GM23338 (cell line): ENCODE results near the gene RASL10B. TPM values are rescaled to one million over a fixed set of nuclear protein-coding genes. Genes with fewer than 3 reads are reported as not detected.

Experiments
- CREB1 ChIP-seq: fragments of 250-450 bp; sonication (Bioruptor Pico); IDR thresholded peaks from 2 replicates; pipeline ENCODE4 v1.5.0; 2020; ENCODE audit warnings: low read depth, mild to moderate bottlenecking, moderate library complexity
- CTCF ChIP-seq, 2 experiments: fragments of 200-600 bp in 1 of 2; sonication (generic) in 1 of 2; conservative IDR thresholded peaks; 2 replicates each; pipeline versions ENCODE4 v1.5.1 to v1.6.1; 2016 to 2017; ENCODE audit warnings: antibody characterized with exemption in 2 of 2, low read depth in 2 of 2, mild to moderate bottlenecking in 2 of 2, moderate library complexity in 1 of 2
- JUNB ChIP-seq: IDR thresholded peaks from one replicate; pipeline ENCODE4 v1.6.1; 2016; ENCODE audit warnings: antibody characterized with exemption; ENCODE audit not compliant: unreplicated experiment
- POLR2AphosphoS5 ChIP-seq: IDR thresholded peaks from 2 replicates; pipeline ENCODE4 v1.6.1; 2016; ENCODE audit warnings: antibody characterized with exemption, low read depth
- REST ChIP-seq: IDR thresholded peaks from one replicate; pipeline ENCODE4 v1.6.1; 2018; ENCODE audit warnings: antibody characterized with exemption; ENCODE audit not compliant: unreplicated experiment
- STAT1 ChIP-seq: IDR thresholded peaks from one replicate; pipeline ENCODE4 v1.6.1; 2016; ENCODE audit warnings: antibody characterized with exemption; ENCODE audit not compliant: unreplicated experiment
- ZNF331 ChIP-seq: fragments of 250-450 bp; sonication (Bioruptor Pico); IDR thresholded peaks from 2 replicates; pipeline ENCODE4 v1.5.0; 2020; ENCODE audit warnings: low read depth, mild to moderate bottlenecking, moderate library complexity
- polyA plus RNA-seq: library from polyadenylated mRNA; unstranded; fragments of >200 nt; fragmentation: Nextera tagmentation; extraction: Ambion mirVana; gene quantifications from 2 replicates; pipeline ENCODE4 v1.2.1, GENCODE V29; 2016
- total RNA-seq: library from RNA; depleted of rRNA; stranded (reverse); fragments of >200 nt; shearing (Covaris generic); gene quantifications from 2 replicates; pipeline ENCODE4 v1.2.3, GENCODE V29; 2014
- TF ChIP-seq, protein P1 (sequence below): fragments of 250-450 bp; sonication (Bioruptor Pico); IDR thresholded peaks from 2 replicates; pipeline ENCODE4 v1.5.0; 2020; ENCODE audit warnings: mild to moderate bottlenecking, moderate library complexity
- TF ChIP-seq, protein P2 (sequence below): IDR thresholded peaks from 2 replicates; pipeline ENCODE4 v1.6.1; 2016; ENCODE audit warnings: antibody characterized with exemption

Gene RASL10B
- total and polyA plus RNA-seq, 2 experiments from 2014 or later, result 7.1 to 26.2 TPM

DNA sequence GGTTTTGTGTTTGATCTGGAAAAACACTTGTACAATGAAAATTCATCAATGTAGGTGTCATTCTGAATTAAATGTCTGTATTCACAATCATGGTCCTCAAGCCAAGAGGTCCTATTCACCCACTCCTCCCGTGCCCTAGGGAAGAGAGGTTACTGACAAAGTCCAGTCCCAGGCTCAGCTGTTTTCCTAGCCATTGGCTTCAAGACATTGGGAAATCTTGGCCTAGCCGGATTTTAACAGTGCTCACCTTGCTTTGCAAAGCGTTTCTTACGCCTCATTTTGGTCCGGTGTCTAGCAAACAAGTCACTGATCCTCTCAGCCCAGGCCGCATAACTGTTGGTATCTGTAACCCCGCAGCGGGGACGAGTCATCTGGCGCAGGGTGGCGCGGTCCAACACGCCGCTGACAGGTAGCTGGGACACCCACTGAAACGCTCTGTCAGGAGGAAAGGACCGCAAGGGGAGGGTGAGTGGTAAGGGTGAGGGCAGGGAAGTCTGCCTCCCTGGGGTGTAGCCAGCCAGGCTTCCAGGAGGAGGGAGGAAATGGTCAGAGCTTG, 47.3 kb downstream of the RASL10B start (continued):
- TF ChIP-seq, protein P1, sequence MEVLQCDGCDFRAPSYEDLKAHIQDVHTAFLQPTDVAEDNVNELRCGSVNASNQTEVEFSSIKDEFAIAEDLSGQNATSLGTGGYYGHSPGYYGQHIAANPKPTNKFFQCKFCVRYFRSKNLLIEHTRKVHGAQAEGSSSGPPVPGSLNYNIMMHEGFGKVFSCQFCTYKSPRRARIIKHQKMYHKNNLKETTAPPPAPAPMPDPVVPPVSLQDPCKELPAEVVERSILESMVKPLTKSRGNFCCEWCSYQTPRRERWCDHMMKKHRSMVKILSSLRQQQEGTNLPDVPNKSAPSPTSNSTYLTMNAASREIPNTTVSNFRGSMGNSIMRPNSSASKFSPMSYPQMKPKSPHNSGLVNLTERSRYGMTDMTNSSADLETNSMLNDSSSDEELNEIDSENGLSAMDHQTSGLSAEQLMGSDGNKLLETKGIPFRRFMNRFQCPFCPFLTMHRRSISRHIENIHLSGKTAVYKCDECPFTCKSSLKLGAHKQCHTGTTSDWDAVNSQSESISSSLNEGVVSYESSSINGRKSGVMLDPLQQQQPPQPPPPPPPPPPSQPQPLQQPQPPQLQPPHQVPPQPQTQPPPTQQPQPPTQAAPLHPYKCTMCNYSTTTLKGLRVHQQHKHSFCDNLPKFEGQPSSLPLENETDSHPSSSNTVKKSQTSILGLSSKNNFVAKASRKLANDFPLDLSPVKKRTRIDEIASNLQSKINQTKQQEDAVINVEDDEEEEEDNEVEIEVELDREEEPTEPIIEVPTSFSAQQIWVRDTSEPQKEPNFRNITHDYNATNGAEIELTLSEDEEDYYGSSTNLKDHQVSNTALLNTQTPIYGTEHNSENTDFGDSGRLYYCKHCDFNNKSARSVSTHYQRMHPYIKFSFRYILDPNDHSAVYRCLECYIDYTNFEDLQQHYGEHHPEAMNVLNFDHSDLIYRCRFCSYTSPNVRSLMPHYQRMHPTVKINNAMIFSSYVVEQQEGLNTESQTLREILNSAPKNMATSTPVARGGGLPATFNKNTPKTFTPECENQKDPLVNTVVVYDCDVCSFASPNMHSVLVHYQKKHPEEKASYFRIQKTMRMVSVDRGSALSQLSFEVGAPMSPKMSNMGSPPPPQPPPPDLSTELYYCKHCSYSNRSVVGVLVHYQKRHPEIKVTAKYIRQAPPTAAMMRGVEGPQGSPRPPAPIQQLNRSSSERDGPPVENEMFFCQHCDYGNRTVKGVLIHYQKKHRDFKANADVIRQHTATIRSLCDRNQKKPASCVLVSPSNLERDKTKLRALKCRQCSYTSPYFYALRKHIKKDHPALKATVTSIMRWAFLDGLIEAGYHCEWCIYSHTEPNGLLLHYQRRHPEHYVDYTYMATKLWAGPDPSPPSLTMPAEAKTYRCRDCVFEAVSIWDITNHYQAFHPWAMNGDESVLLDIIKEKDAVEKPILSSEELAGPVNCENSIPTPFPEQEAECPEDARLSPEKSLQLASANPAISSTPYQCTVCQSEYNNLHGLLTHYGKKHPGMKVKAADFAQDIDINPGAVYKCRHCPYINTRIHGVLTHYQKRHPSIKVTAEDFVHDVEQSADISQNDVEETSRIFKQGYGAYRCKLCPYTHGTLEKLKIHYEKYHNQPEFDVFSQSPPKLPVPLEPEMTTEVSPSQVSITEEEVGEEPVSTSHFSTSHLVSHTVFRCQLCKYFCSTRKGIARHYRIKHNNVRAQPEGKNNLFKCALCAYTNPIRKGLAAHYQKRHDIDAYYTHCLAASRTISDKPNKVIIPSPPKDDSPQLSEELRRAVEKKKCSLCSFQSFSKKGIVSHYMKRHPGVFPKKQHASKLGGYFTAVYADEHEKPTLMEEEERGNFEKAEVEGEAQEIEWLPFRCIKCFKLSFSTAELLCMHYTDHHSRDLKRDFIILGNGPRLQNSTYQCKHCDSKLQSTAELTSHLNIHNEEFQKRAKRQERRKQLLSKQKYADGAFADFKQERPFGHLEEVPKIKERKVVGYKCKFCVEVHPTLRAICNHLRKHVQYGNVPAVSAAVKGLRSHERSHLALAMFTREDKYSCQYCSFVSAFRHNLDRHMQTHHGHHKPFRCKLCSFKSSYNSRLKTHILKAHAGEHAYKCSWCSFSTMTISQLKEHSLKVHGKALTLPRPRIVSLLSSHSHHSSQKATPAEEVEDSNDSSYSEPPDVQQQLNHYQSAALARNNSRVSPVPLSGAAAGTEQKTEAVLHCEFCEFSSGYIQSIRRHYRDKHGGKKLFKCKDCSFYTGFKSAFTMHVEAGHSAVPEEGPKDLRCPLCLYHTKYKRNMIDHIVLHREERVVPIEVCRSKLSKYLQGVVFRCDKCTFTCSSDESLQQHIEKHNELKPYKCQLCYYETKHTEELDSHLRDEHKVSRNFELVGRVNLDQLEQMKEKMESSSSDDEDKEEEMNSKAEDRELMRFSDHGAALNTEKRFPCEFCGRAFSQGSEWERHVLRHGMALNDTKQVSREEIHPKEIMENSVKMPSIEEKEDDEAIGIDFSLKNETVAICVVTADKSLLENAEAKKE, result no peak
- TF ChIP-seq CREB1 (CRISPR knock-in tag), result no peak
- TF ChIP-seq CTCF (conservative IDR thresholded peaks at IDR 0.05; ENCODE audit: low read depth in 2 of 2), result no peak
- no peak for TF ChIP-seq STAT1
- TF ChIP-seq, protein P2, sequence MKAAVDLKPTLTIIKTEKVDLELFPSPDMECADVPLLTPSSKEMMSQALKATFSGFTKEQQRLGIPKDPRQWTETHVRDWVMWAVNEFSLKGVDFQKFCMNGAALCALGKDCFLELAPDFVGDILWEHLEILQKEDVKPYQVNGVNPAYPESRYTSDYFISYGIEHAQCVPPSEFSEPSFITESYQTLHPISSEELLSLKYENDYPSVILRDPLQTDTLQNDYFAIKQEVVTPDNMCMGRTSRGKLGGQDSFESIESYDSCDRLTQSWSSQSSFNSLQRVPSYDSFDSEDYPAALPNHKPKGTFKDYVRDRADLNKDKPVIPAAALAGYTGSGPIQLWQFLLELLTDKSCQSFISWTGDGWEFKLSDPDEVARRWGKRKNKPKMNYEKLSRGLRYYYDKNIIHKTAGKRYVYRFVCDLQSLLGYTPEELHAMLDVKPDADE, result no peak
- no peak for TF ChIP-seq JUNB
- TF ChIP-seq ZNF331 (CRISPR knock-in tag), result no peak
- no peak for TF ChIP-seq POLR2AphosphoS5
- no peak for TF ChIP-seq REST
